ENCODE measurements around the gene SCO2. TPM values are rescaled to one million over a fixed set of nuclear protein-coding genes. Genes with fewer than 3 reads are reported as not detected.

The SCO2 gene
- total and polyA plus RNA-seq, 9 of the 15 experiments (the other 6 are each of a cell fraction or from before 2014, with no cell fraction given) = 0.34 to 4.0 (median 1.1) TPM; not detected in 3

- TF ChIP-seq HBP1 (CRISPR knock-in tag; IDR thresholded peaks at IDR 0.05) = no peak
- no peak for TF ChIP-seq ZNF146 (CRISPR knock-in tag; IDR thresholded peaks at IDR 0.05; ENCODE audit: unreplicated experiment)
- no peak for TF ChIP-seq ZBTB49 (CRISPR knock-in tag; IDR thresholded peaks at IDR 0.05; ENCODE audit: borderline replicate concordance)
- TF ChIP-seq CTCF (IDR thresholded peaks at IDR 0.05 in 2 of 3, conservative IDR thresholded peaks at IDR 0.05 in 1 of 3; ENCODE audit: insufficient read depth in 2 of 3, low read depth in 1 of 3, low read length in 3 of 3) = no peak
Observed at GRCh38 chr22:50553310-50553709, 27.9 kb upstream of the SCO2 start (continued).
